Dermis microvascular lymphatic vessel endothelial cell (primary cell): ENCODE data around the gene ZNF8. TPM values are rescaled to one million over a fixed set of nuclear protein-coding genes. Genes with fewer than 3 reads are reported as not detected.
A peak's percentile ranks its signal among the peaks of the same experiment; 100 is the strongest.

Source experiments
- DNase-seq, 2 donors: peaks; one replicate each; pipeline versions ENCODE4 v3.0.0 to v3.0.0-alpha.2; 2010; ENCODE audit warnings: low read depth in 2 of 2
- total RNA-seq: library from RNA; depleted of rRNA; stranded (reverse); fragments of >200 nt; gene quantifications from 2 replicates; pipeline ENCODE4 v1.2.1, GENCODE V29; 2014

The ZNF8 gene
- total RNA-seq, 1 donor from 2014 or later: 3.0 TPM

GRCh38 chr19:58294743-58295374 lies 16.1 kb downstream of the ZNF8 start:
- no peak for DNase-seq

- no peak for DNase-seq
Measured at GRCh38 chr19:58296104-58296503, 17.3 kb downstream of the ZNF8 start.

- DNase-seq: no peak
Measured at GRCh38 chr19:58300620-58301019, 21.9 kb downstream of the ZNF8 start.

- DNase-seq: no peak
Measured at GRCh38 chr19:58304255-58304654, 25.5 kb downstream of the ZNF8 start.

- DNase-seq: no peak
Measured at GRCh38 chr19:58304748-58305064, 26.0 kb downstream of the ZNF8 start.

GRCh38 chr19:58305065-58305931 lies 26.5 kb downstream of the ZNF8 start, which contains the start of gene ERVK3-1:
Gene ERVK3-1 (plus strand): TSS chr19:58305377. CDS start chr19:58312169, 6,792 bp downstream.
- DNase-seq: peak; percentile 95 to 98

DNA sequence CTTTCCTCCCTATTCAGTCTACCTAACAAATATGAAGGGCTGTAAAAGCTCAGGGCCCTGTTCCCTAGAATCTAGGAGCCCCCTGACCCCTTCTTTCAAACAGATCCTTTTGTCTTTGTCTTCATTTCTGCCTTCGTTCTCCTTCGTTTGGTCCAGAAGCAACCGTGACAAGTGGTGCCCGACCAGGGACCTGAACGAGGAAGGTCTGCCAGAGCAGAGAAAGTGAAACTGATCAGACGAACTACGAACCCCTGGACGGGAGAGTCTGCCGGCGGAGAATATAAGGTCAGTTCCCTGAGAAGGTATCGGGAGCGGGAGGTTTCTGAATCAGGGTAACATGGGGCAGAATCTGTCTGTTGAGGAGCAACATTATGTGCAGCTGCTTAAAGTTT lies 27.2 kb downstream of the ZNF8 start:
- no peak for DNase-seq

DNA sequence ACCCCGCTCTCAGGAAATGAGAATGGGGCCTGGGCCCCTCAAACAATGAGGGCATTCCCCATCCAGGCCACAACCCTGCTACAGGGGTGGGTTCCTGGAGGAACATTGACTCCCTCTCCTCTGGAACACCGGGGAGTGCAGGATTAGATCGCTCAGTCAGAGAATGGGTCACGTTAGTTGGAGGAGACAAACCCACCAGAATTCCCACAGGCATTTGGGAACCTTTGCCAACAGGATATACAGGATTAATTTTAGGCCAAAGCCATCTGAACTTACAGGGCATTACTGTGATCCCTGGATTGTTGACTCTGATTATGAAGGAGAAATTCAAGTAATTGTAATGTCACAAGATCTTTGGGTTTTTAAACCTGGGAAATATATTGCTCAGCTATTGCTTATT lies 29.0 kb downstream of the ZNF8 start:
- no peak for DNase-seq

GRCh38 chr19:58310685-58311084 lies 31.9 kb downstream of the ZNF8 start:
- DNase-seq: peak in 1 of 2 donors; percentile 33

DNA sequence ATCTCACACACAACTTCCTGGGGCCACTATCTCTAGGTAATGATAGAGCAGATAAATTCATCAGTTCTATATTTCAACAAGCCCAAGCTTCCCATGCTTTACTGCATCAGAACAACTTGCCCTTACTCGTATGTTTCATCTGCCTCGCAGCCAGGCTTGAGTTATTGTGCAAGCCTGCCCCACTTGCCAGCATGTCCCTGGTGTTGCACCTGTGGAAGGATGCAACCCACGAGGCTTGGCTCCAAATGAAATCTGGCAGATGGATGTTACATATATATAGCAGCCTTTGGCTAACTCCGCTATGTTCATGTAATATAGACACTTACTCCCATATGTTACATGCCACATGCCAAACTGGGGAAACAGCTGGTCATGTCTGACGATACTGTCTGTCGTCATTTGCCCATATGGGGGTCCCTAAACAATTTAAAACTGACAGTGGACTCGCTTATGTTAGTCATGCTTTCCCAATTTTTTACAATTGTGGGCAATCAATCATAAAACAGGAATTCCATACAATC lies 32.6 kb downstream of the ZNF8 start:
- no peak for DNase-seq

DNA sequence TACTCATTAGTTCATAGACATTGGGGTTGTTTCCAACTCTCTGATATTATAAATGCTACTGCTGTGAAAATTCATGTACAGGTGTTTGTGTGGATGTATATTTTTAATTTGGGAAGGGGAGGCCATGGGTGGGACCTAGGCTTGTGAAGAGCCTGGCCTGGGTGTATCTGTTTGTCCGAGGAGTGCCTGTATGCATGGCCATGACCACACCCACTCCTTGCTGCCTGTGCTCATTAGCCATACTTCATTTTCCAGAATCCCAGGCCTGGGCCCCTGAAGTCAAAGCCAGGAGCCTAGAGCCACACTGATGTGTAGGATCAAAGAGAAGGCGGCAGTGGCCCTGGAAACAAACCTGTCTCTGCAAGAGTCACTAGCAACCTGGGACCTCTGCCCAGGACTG lies 36.8 kb downstream of the ZNF8 start:
- DNase-seq: no peak

DNA sequence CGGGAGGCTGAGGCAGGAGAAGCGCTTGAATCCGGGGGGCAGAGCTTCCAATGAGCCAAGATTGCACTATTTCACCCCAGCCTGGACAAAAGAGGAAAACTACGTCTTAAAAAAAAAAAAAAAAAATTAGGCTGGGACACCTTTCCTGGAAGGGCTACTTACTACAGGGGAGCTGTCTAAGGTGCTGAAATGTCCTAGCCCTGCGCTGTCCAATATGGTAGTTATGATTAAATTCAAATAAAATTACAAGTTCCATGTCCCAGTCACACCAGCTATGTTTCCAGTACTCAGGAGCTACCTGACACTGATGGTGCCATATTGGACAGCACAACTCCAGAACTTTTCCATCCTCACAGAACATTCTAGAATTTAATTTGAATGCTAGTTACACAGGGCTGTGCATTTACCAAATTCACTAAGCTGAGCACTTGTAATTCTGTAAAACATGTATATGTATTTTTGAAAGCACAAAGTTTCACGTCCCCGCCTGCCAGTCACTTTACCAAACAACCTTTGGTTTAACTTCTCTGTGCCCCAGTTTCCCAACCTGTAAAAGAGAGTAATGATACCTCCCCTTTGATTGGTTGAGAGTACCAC lies 38.8 kb downstream of the ZNF8 start:
- peak in 1 of 2 donors; percentile 64 for DNase-seq

DNA sequence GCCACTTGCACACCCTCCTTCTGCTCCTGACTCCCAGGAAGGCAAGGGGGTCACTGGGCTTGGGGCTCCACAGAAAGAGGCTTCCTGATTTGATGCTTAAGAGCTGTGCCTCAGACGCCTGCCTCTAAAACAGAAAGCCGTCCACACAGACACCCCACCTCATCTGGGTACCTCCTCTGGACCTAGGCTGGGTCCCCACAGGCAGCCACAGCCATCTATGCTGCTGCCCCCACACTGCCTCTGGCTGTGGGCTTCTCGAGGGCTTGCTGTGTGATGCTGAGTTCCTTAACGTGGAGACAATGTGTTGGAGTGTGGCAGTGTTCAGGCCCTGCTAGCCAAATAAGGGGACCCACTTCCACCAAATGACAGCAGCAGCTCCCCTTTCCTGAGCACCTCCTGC lies 39.5 kb downstream of the ZNF8 start:
- DNase-seq: no peak

DNA sequence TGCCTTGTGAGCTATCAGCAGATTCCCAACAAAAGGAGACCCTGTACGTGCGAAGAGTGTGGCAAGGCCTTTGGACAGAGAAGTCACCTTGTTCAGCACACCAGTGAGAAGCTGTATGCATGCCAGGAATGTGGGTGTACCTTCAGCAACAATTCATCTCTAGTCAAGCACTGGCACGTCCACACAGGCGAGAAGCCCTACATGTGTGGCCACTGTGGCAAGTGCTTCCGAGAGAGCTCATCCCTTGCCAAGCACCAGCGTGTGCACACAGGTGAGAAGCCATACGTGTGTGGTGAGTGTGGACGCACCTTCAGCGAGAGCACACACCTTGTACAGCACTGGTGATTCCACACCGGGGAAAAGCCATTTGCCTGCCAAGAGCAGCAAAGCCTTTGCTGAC lies 40.5 kb downstream of the ZNF8 start:
- DNase-seq: no peak

DNA sequence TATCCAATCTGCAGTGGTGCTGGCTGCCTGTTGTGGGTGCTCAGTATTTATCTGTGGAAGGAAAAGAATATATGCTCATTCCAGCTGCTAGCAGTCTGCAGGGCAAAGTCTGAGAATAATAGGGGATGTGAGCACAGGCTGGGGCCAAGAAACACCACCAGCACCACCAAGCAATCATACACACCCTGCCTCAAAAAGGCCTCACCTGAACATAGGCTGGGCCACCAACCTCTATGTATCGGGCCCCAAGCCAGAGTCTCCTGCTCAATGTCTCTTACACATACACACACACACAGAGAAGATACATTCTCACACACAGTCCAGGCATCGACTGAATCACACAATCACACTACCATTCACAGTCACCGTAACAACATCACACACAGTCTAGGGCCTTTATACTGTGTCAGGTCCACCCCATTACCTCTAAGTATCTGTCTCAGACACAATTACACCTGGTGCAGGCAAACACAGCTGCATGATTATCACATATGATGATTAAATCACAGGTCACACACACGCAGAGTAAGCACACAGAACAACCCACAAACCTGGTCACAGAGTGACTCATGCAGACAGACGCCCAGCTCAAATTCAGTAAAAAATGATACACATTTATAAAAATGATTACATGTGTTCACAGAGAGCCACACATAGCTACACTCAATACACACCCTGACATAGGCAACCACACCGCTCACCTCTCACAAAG lies 46.7 kb downstream of the ZNF8 start:
- DNase-seq: peak in 1 of 2 donors; percentile 7

GRCh38 chr19:58326501-58326913 lies 47.8 kb downstream of the ZNF8 start:
- DNase-seq: no peak

GRCh38 chr19:58326914-58327726 lies 48.4 kb downstream of the ZNF8 start, which contains the start of gene ZSCAN22:
Gene ZSCAN22 (plus strand): TSS chr19:58326994. CDS start chr19:58334803, 7,809 bp downstream.
- peak; percentile 94 to 97 for DNase-seq

DNA sequence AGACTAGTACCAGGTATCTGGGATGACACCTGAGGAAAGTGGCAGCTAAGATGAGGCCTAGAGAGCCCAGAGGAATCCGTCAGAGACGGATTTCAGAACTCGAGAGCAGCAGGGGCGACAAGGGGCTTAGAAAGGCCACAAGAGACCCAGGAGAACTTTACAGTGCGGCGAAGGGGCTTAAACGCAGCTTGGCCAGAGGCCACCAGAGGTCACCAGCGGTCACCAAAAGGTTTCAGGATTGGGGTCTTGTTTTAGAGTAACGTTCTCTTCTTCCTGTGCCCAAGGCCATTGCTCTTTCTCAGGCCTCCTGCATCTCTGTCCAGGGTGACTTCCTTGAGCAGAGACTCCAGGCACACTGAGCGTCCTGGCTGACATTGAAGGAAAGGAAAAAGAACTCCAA lies 50.2 kb downstream of the ZNF8 start:
- no peak for DNase-seq

GRCh38 chr19:58330458-58330857 lies 51.7 kb downstream of the ZNF8 start:
- DNase-seq: peak; percentile 31 to 50

DNA sequence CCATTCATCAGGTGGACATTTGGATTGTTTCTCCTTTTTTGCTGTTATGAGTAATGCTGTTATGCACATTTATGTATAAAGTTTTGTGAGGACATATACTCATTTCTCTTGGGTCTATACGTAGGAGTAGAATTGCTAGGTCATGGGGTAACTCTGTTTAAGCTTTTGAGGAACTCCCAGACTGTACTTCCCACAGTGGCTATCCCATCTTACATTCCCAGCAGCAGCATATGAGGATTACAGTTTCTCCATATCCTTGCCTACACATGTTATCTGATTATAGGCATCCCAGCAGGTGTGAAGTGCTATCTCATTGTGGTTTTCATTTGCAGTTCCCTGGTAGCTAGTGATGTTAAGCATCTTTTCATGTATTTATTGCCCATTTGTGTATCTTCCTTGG lies 53.9 kb downstream of the ZNF8 start:
- DNase-seq: no peak
